Measurements from ENCODE around the gene RIBC2.

RIBC2 gene

GRCh38 chr22:45427114-45427513 is 13.6 kb downstream of the RIBC2 start:
- no CpG with 5 or more reads among the region's 2 CpGs for WGBS, 2 donors (ENCODE audit: extremely low coverage in 2 of 2, insufficient read length in 2 of 2, insufficient replicate concordance in 1 of 2)
- H4K91ac ChIP-seq (ENCODE audit: low read depth, low read length, poor library complexity): no peak overlapping the region

GRCh38 chr22:45428391-45429385 is 15.2 kb downstream of the RIBC2 start:
- Histone ChIP-seq H4K8ac (ENCODE audit: low read depth, low read length) (no peak overlapping the region), H4K91ac (ENCODE audit: low read depth, low read length, poor library complexity) (no peak overlapping the region), H2BK15ac (ENCODE audit: low read length) (no peak overlapping the region), H2AFZ (ENCODE audit: low read length) (no peak overlapping the region), H3K18ac (ENCODE audit: low read length) (no peak overlapping the region), H2AK5ac (ENCODE audit: low read depth, low read length) (no peak overlapping the region), H2BK5ac (ENCODE audit: low read length) (no peak overlapping the region), H3K79me1 (ENCODE audit: low read depth, low read length) (no peaks in the 10 kb centered on the region), H3K4ac (ENCODE audit: low read length) (no peak overlapping the region), H3K23ac (ENCODE audit: low read depth, low read length, poor library complexity) (no peak overlapping the region), H3K14ac (ENCODE audit: low read length) (peak overlapping the region; percentile 21), H2BK120ac (ENCODE audit: low read depth, low read length) (no peak overlapping the region), H3K27me3 (ENCODE audit: control insufficient read depth in 3 of 3, insufficient read depth in 3 of 3, low read depth in 1 of 3, low read length in 3 of 3) (peaks cover 0 to 18% (median 0%) of the 10 kb centered on the region in 3 experiments), H3K9me3 (replicated peaks in 1 of 2; ENCODE audit: control insufficient read depth in 2 of 2, insufficient read depth in 1 of 2, low read depth in 1 of 2, low read length in 2 of 2) (peaks cover 0 to 3% of the 10 kb centered on the region in 2 donors), H3K4me3 (ENCODE audit: low read length in 2 of 2) (no peak overlapping the region), H3K36me3 (replicated peaks in 1 of 2; ENCODE audit: control insufficient read depth in 2 of 2, insufficient read depth in 2 of 2, low read length in 2 of 2) (no peaks in the 10 kb centered on the region), H3K4me2 (ENCODE audit: insufficient read depth, low read length, poor library complexity, severe bottlenecking) (no peak overlapping the region), H3K9ac (ENCODE audit: low read depth, low read length, poor library complexity) (no peak overlapping the region), H2BK12ac (ENCODE audit: low read length) (peak overlapping the region; percentile 59), H3K27ac (replicated peaks; ENCODE audit: low read length) (no peak overlapping the region), H3K4me1 (ENCODE audit: control insufficient read depth in 2 of 2, insufficient read depth in 1 of 2, low read depth in 1 of 2, low read length in 2 of 2) (no peaks in the 10 kb centered on the region)
- DNase-seq (ENCODE audit: low spot score): no peak
- WGBS, 2 donors (ENCODE audit: extremely low coverage in 2 of 2, insufficient read length in 2 of 2, insufficient replicate concordance in 1 of 2): no CpG with 5 or more reads among the region's 19 CpGs

More at GRCh38 chr22:45427114-45427513, 13.6 kb downstream of the RIBC2 start:
- H3K27ac ChIP-seq (replicated peaks; ENCODE audit: low read length): no peak overlapping the region
- H3K9me3 ChIP-seq (replicated peaks in 1 of 2; ENCODE audit: control insufficient read depth in 2 of 2, insufficient read depth in 1 of 2, low read depth in 1 of 2, low read length in 2 of 2): peaks cover 0 to 3% of the 10 kb centered on the region in 2 donors
- H2BK15ac ChIP-seq (ENCODE audit: low read length): no peak overlapping the region
- H2BK5ac ChIP-seq (ENCODE audit: low read length): no peak overlapping the region
- H3K27me3 ChIP-seq (ENCODE audit: control insufficient read depth in 3 of 3, insufficient read depth in 3 of 3, low read depth in 1 of 3, low read length in 3 of 3): peaks cover 0 to 16% (median 0%) of the 10 kb centered on the region in 3 experiments
- H3K36me3 ChIP-seq (replicated peaks in 1 of 2; ENCODE audit: control insufficient read depth in 2 of 2, insufficient read depth in 2 of 2, low read length in 2 of 2): no peaks in the 10 kb centered on the region
- no peak overlapping the region for H3K23ac ChIP-seq (ENCODE audit: low read depth, low read length, poor library complexity)
- no peak overlapping the region for H3K18ac ChIP-seq (ENCODE audit: low read length)
- H2BK120ac ChIP-seq (ENCODE audit: low read depth, low read length): no peak overlapping the region
- H3K4ac ChIP-seq (ENCODE audit: low read length): no peak overlapping the region
- no peak overlapping the region for H3K14ac ChIP-seq (ENCODE audit: low read length)
- no peak overlapping the region for H2BK12ac ChIP-seq (ENCODE audit: low read length)
- H2AFZ ChIP-seq (ENCODE audit: low read length): no peak overlapping the region
- no peak overlapping the region for H2AK5ac ChIP-seq (ENCODE audit: low read depth, low read length)
- H3K4me2 ChIP-seq (ENCODE audit: insufficient read depth, low read length, poor library complexity, severe bottlenecking): no peak overlapping the region
- H3K4me1 ChIP-seq (ENCODE audit: control insufficient read depth in 2 of 2, insufficient read depth in 1 of 2, low read depth in 1 of 2, low read length in 2 of 2): no peaks in the 10 kb centered on the region
- DNase-seq (ENCODE audit: low spot score): no peak
- no peak overlapping the region for H3K9ac ChIP-seq (ENCODE audit: low read depth, low read length, poor library complexity)
- H3K79me1 ChIP-seq (ENCODE audit: low read depth, low read length): no peaks in the 10 kb centered on the region
- H3K4me3 ChIP-seq (ENCODE audit: low read length in 2 of 2): no peak overlapping the region
- H4K8ac ChIP-seq (ENCODE audit: low read depth, low read length): no peak overlapping the region

DNA sequence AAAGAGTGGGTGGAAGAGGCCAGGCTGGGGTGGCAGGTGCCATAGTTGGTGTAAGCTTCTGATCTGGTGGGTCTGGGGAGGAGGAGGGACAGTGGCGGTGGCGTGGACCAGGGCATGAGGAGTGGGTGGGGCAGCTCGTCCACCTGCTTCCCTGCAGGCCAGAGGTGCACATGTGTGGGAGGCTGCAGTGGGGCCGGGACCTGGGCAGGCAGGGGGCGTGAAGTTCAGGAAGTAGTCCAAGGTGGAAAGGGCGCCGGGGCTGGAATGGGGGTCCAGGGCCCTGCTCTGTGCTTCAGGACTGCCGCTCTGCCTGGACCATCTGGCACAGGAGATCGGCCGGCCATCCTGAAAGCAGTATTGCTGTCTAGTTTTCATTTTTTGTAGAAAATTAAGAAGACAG is 15.9 kb downstream of the RIBC2 start:
- Histone ChIP-seq H4K8ac (ENCODE audit: low read depth, low read length) (no peak overlapping the region), H3K27me3 (ENCODE audit: control insufficient read depth in 3 of 3, insufficient read depth in 3 of 3, low read depth in 1 of 3, low read length in 3 of 3) (peaks cover 0 to 17% (median 0%) of the 10 kb centered on the region in 3 experiments), H3K9ac (ENCODE audit: low read depth, low read length, poor library complexity) (no peak overlapping the region), H2BK5ac (ENCODE audit: low read length) (no peak overlapping the region), H3K9me3 (replicated peaks in 1 of 2; ENCODE audit: control insufficient read depth in 2 of 2, insufficient read depth in 1 of 2, low read depth in 1 of 2, low read length in 2 of 2) (peaks cover 0 to 3% of the 10 kb centered on the region in 2 donors), H3K4ac (ENCODE audit: low read length) (no peak overlapping the region), H3K36me3 (replicated peaks in 1 of 2; ENCODE audit: control insufficient read depth in 2 of 2, insufficient read depth in 2 of 2, low read length in 2 of 2) (no peaks in the 10 kb centered on the region), H2BK120ac (ENCODE audit: low read depth, low read length) (no peak overlapping the region), H3K4me1 (ENCODE audit: control insufficient read depth in 2 of 2, insufficient read depth in 1 of 2, low read depth in 1 of 2, low read length in 2 of 2) (peaks cover 0 to 1% of the 10 kb centered on the region in 2 donors), H2BK15ac (ENCODE audit: low read length) (no peak overlapping the region), H3K14ac (ENCODE audit: low read length) (peak overlapping the region; percentile 21), H3K4me3 (ENCODE audit: low read length in 2 of 2) (no peak overlapping the region), H3K18ac (ENCODE audit: low read length) (no peak overlapping the region), H3K79me1 (ENCODE audit: low read depth, low read length) (no peaks in the 10 kb centered on the region), H3K23ac (ENCODE audit: low read depth, low read length, poor library complexity) (no peak overlapping the region), H4K91ac (ENCODE audit: low read depth, low read length, poor library complexity) (no peak overlapping the region), H3K4me2 (ENCODE audit: insufficient read depth, low read length, poor library complexity, severe bottlenecking) (no peak overlapping the region), H3K27ac (replicated peaks; ENCODE audit: low read length) (no peak overlapping the region), H2AFZ (ENCODE audit: low read length) (no peak overlapping the region), H2BK12ac (ENCODE audit: low read length) (no peak overlapping the region), H2AK5ac (ENCODE audit: low read depth, low read length) (no peak overlapping the region)
- no peak for DNase-seq (ENCODE audit: low spot score)
- WGBS, 2 donors (ENCODE audit: extremely low coverage in 2 of 2, insufficient read length in 2 of 2, insufficient replicate concordance in 1 of 2): no CpG with 5 or more reads among the region's 10 CpGs

Measured in neuronal stem cell (in vitro differentiated cells).